Measurements from ENCODE around the gene PBOV1.

GRCh38 chr6:138188278-138188941 lies 29.9 kb downstream of the PBOV1 start:
- no peak for TF ChIP-seq CTCF (IDR thresholded peaks at IDR 0.05)
- TF ChIP-seq POLR2A (IDR thresholded peaks at IDR 0.05): no peak

All from thyroid gland (tissue), 4 donors.